ENCODE data around the gene ADAMTSL2. TPM values are rescaled to one million over a fixed set of nuclear protein-coding genes. Genes with fewer than 3 reads are reported as not detected.
A peak's percentile ranks its signal among the peaks of the same experiment; 100 is the strongest.

ADAMTSL2 gene
- total RNA-seq, 1 donor from 2014 or later = 17.4 TPM

GRCh38 chr9:133536080-133536479, 1.6 kb downstream of the ADAMTSL2 start:
- no peak for TF ChIP-seq CTCF (IDR thresholded peaks at IDR 0.05)
- no peak for ATAC-seq
- no peak for DNase-seq
- no peak overlapping the region for H3K27ac ChIP-seq
- H3K27me3 ChIP-seq = peaks cover 12% of the 10 kb centered on the region
- peaks cover 28% of the 10 kb centered on the region for H3K4me1 ChIP-seq
- H3K4me3 ChIP-seq = peak overlapping the region; percentile 54
- H3K36me3 ChIP-seq = no peaks in the 10 kb centered on the region
- intact Hi-C loops (cut with DNase I) = no loop called here
- no peaks in the 10 kb centered on the region for H3K9me3 ChIP-seq

- ATAC-seq = no peak
Measured at GRCh38 chr9:133536536-133536935, 2.0 kb downstream of the ADAMTSL2 start.

GRCh38 chr9:133537257-133537656, 2.8 kb downstream of the ADAMTSL2 start:
- Histone ChIP-seq H3K9me3 (no peaks in the 10 kb centered on the region), H3K4me1 (peaks cover 28% of the 10 kb centered on the region), H3K27me3 (peaks cover 12% of the 10 kb centered on the region), H3K36me3 (no peaks in the 10 kb centered on the region), H3K4me3 (no peak overlapping the region), H3K27ac (no peak overlapping the region)
- no peak for ATAC-seq
- intact Hi-C loops (cut with DNase I) = no loop called here
- DNase-seq = no peak
- TF ChIP-seq CTCF (IDR thresholded peaks at IDR 0.05) = no peak

More at GRCh38 chr9:133536536-133536935, 2.0 kb downstream of the ADAMTSL2 start:
- DNase-seq = no peak
- Histone ChIP-seq H3K4me1 (peaks cover 28% of the 10 kb centered on the region), H3K9me3 (no peaks in the 10 kb centered on the region), H3K27ac (no peak overlapping the region), H3K4me3 (no peak overlapping the region), H3K27me3 (peaks cover 12% of the 10 kb centered on the region), H3K36me3 (no peaks in the 10 kb centered on the region)
- intact Hi-C loops (cut with DNase I) = no loop called here
- no peak for TF ChIP-seq CTCF (IDR thresholded peaks at IDR 0.05)

GRCh38 chr9:133538176-133538575, 3.7 kb downstream of the ADAMTSL2 start:
- intact Hi-C loops (cut with DNase I) = no loop called here
- DNase-seq (no peak), ATAC-seq (no peak)
- Histone ChIP-seq H3K36me3 (no peaks in the 10 kb centered on the region), H3K9me3 (no peaks in the 10 kb centered on the region), H3K4me3 (no peak overlapping the region), H3K4me1 (peaks cover 28% of the 10 kb centered on the region), H3K27ac (no peak overlapping the region), H3K27me3 (peaks cover 12% of the 10 kb centered on the region)
- TF ChIP-seq CTCF (IDR thresholded peaks at IDR 0.05) = no peak

- H3K4me1 ChIP-seq = peaks cover 18% of the 10 kb centered on the region
Measured at GRCh38 chr9:133538851-133539833, 4.6 kb downstream of the ADAMTSL2 start.

More at GRCh38 chr9:133538851-133539833, 4.6 kb downstream of the ADAMTSL2 start:
- Histone ChIP-seq H3K4me3 (peak overlapping the region; percentile 23), H3K27ac (peak overlapping the region; percentile 60), H3K36me3 (no peaks in the 10 kb centered on the region), H3K9me3 (no peaks in the 10 kb centered on the region), H3K27me3 (peaks cover 10% of the 10 kb centered on the region)
- no peak for TF ChIP-seq CTCF (IDR thresholded peaks at IDR 0.05)
- ATAC-seq = peak; percentile 58
- peak; percentile 72 for DNase-seq
- intact Hi-C loops (cut with DNase I) = no loop called here

Data from upper lobe of right lung (tissue), 1 donor.